Measurements from ENCODE around the gene DUSP2.
"Not testable (repeated sequence)": the region's sequence is repeated elsewhere in the genome, so short reads cannot be mapped to it uniquely, and the experiment has no call there.

Gene DUSP2

DNA sequence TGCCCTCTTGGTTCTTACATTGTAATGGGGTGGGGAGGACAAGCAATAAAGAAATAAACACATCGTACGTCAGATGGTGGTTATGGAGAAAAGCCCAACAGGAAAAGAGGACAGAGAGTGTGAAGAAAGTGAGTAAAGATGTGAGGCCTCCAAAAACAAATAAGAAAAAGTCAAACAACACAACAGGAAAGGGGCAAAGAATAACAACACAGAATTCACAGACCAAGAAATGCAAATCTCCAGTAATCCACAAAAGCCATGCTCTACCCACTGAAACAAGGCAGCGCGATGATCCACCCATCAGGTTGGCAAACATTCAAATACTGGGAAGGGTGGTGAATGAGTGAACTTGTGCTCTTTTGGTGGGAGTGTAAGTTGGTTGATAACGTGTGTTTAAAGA, 16.7 kb upstream of the DUSP2 start:
- no peak for DNase-seq

DNA sequence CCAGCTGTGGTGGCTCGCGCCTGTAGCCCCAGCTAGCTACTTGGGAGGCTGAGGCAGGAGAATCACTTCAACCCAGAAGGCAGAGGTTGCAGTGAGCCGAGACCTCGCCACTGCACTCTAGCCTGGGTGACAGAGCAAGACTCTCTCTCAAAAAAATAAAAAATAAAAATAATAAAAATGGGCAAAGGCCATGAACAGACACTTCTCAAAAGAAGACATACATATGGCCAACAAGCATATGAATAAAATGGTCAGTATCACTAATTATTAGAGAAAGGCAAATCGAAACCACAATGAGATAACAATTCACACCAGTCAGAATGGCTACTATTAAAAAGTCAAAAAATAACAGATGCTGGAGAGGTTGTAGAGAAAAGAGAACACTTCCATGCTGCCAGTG, 15.1 kb upstream of the DUSP2 start:
- not testable (repeated sequence) for DNase-seq

DNA sequence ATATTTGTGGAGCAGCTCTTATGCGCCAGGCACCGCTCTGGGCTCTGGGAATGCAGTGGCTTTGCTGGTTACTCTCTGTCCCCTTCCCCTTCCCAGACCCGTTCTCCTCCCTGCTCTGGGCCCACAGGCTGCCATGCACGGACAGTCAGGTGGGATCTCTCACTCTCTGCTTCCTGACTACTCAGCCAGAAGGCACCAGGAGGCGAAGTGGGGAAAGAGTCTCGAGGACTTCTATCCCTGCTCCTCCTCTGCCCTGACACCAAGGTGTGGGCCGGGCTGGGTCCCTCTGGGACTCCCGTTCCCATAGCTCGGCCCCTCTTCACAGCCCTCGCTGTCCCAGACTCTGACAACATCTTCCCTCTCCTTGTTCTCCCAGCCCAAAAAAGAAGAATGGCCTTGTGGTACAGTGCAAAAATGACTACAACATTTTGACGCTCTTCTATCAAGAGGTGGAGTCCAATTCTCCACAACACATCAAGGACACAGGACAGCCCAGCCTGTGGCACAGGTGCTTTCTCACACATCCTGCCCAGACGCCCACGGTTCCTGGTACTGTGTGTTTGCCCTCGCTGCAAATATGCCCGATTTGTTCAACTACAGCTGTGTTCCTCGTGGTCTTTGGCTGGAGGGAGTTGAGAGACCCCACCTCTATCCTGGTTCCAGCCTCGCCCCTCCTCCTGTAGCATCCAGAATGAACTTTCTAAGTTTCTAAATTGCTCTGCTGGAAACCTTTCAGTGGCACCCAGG, 14.0 kb upstream of the DUSP2 start:
- DNase-seq, result no peak

DNA sequence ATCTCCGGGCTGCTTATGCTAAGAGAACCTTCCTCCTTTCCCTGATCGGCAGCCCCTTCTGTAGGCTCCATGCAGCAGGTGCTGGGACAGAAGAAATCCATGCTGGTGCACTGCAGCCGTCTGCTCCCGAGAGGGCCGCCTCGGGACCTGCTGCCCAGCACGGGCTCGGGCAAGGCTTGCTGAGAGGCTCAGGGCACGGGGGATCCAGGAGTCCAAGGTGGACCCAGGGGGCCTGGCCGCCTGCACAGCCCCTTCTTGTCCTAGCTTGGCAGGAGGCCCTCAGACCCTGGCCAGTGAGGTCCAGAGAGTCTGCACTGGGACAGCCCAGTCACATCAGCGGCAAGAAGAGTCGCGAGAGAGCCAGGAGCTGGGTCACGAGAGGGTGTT, 13.3 kb upstream of the DUSP2 start:
- DNase-seq, result no peak

DNA sequence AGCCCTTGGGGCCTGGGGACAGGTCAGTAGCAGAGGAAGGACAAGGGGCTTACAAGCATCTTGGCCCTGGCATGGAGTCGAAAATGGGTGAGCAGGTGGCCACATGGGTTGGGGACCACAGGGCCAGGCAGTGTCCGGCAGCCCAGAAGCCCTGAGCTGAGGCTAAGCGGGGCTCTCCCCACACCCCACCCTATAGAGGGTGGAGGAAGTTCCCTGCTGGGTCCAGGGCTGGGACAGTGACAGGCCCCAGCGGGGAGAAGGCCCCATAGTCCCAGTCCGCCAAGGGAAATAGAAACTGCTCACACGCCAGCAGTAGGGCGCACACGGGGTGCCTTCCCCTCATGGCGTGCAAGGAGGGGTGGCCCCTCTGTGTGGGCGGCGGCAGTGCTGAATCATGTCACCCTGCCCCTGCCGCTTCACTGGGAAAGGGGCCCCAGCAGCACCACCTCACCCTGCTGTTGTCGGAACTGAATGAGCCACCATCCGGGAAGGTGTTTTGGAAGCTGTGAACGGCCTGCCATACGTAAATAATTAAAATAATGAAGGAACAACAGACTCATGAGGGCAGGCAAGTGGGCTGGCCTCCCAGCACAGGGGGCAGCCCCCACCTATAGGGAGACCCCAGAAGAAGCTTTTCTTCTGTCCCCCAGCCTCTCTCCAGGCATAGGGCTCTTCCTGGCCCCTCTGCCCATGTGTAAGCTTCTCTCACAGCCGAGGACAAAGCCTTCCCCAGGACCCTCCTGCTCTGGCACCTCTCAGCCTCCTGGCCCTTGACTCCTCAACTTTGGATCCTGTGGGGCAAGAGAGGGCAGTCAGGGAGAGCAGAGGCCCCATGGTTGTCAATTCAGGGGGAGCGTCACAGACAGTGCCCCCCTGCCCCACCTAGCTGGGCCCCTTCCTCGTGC, 12.7 kb upstream of the DUSP2 start:
- DNase-seq, result no peak

DNA sequence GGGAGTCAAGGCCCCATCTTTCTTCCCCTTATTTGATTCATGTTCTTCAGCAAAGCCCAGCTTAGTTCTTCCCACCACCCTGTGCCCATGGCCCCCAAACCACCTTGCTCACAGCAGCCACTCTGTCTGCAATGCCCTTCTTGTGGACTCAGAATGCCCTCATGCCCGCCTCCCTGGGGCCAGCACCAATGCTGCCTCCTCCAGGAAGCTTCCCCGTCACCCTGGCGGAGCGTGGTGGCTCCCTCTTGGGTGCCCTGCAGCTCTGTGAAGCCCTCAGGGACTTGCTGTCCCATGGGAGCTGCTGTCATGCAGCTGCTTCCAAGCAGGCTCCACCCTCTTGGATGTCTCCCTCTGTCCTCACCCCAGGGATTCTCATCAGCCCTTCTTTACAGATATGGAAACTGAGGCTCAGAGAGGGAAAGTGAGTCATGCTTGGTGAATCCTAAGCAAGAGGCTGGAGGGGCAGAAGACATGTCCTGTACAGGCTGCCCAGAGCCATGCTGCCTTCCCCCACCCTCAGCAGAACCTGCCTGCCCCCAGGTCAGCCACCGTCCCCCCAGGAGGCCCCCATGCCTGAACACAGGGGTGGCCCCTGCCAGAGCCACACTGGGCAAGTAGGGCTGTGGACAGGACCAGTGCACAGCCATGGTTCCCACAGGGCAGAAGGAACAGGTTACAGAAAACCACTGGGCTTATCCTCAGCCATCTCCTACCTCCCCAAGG, 11.8 kb upstream of the DUSP2 start:
- DNase-seq, result no peak

DNA sequence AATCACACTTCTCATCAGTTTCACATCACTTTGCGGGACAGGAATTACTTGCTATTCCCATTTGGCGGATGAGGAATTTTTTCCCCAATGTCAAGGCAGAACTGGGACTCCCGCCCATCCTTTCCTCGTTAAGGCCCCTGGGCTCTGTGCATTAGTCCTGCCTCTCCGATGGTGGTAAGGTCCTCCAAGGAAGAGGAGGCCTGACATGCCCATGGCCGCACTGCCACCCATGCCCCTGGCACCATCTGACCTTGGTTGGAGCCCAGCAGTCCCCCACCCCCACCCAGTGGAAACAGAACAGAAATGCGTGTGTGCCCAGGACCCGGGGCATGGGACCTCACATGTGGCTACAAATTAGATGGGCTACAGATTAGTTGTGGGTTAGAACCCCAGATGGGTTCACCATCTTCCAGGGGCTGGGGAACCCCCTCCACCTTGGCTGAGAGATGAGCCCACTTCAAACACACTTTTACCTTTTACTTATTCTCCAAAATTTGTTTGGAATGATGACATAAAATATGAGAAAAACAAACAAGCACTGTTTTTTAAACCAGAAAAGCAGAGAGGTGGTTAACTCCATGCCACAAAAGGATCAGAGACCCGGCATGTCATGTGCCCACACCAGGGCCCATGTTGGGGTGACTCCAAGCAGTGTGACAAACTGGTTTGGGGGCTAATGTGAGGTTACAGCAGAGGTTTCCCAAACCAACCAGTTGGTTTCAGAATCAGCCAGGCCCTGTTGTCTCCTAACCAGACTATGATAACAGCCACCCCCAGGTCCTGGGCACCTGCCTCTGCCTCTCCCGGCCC, 11.0 kb upstream of the DUSP2 start:
- no peak for DNase-seq

DNA sequence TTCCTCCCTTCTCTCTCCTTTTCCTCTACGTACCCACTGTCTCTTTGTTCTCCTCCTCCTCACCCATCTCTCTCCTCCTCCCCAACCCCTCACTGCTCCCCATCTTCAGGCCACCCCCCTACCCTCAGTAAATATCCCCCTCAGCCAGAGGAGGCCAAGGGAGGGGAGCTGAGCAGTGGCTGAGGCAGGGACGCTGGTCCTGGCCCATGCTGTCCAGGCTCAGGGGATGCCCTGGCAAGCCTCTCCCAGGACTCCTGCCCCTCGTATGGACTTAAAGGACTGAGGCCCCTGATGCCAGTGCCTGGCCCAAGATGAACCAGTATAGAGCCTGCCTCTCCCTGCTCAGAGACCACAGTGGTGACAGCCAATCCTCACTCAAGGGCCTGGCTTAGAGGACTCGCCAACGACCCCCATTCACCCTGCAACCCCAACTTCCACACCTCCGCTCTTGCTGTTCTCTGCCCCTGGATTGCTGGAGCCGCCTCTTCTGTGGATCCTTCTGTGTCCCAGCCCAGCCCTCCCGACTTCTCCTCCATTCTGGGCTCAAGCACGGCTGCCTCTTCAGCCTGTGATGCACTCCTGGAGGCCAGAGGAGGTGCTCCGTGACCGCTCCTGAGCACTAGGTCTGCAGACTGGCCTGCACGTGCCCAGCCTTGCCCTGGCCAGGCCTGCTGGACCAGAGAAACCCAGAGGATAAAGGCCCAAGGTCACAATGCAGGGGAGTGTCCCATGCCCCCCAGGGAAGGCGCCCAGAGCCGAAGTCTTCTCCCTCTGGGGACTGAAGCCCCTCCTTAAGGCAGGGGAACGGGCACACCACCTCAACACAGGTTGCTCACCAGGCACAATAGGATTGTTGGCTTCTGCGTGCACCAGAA, 9.5 kb upstream of the DUSP2 start:
- DNase-seq, result no peak

DNA sequence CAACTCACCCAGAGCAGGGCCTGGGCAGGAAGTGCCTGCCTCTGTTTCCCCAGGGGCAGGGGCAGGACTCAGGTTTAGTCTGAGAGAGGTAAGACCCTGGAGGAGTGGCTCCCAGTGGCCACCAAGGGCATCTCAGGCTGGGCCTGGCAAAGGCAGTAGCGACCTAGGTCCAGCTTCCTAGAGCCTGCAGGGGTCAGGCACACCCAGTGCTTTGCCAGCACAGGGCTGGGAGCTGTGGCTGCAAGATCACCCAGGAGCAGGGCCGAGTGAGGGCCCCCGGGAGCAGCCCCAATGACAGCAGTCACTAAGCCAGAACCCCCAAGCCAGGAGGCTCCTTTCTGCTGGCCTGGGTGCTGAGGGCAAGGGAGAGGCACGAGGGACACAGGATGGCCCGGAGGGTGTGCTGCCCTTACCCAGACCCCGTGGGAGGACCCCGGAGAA, 8.8 kb upstream of the DUSP2 start:
- DNase-seq, result no peak

DNA sequence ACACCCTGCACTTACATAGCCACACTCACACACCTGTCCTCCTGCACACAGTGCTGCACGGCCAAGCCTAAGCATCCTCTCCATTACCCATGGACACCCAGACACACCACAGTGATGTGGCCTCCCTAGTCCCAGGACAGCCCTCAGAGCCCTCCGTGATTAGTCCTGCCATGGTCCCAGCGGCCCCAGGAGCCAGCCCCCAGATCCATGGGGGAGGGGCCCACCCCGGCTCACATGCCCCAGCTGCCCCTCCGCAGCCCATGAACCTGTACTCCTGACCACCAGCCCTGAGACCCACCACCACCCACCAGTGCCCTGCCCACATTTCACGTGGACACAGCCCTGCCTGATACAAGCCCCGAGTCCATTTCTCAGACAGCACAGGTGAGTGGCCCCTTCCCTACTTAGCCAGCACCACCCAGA, 8.1 kb upstream of the DUSP2 start:
- no peak for DNase-seq

DNA sequence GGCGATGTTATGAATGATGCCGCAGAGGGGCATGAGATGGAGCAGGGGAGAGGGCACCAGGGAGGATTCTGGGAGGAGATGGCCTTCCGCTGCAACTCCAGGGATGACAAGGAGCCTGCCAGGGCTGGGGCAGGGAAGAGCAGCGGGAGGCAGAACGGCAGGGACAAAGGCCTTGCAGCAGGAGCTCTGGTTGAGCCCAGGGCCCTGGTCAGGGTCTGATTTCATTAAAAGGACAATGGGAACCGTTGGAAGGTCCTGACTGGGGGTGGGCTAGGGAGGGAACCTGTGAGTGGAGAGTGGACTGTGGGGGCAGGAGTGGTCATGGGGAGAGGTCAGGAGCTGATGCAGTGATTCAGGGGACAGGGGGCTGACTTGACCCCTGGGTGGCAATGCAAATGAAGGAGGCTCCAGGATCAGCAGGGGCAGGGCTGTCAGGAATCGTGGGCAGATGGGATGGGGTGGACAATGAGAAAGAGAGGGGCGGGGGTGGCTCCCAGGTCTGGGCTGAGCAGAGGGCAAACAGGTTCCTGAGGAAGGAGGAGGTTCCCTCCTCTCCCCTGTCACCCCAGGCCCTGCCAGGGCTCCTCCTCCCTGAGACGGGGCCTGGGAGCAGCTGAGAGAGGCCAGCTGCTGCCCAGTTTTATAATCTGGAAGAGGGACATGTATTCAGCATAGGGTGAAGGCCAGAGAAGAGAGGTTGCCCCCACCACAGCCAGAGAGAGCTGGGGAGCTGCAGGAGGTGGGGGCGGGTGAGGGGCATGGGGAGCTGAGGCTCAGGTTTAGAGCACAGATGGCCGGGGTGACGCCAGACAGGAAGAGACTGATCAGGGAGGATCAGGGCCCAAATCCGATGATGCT, 7.3 kb upstream of the DUSP2 start:
- DNase-seq, result no peak

DNA sequence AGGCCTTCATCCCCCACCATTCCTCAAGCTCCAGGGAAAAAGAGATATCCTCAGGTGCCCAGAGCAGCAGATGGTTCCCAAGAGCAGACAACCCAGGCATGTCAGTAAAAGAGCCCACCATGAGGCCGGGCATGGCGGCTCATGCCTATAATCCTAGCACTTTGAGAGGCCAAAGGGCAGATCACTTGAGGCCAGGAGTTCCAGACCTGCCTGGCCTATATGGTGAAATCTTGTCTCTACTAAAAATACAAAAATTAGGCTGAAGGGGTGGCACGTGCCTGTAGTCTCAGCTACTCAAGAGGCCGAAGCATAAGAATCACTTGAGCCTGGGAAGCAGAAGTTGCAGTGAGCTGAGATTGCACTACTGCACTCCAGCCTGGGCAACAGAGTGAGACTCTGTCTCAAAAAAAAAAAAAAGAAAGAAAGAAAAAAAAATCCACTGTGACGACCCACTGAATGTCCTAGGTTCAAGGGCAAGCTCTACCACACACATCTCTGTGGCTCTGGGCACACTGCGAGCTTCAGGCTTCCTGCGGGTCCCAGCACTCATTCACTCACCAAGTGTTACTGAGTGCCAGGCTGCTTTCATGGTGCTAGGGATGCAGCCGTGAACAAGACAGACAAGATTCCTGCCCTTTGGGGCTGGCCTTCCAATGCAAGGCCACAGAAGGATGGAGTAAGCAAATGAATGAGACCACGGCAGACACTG, 6.5 kb upstream of the DUSP2 start:
- no peak for DNase-seq

DNA sequence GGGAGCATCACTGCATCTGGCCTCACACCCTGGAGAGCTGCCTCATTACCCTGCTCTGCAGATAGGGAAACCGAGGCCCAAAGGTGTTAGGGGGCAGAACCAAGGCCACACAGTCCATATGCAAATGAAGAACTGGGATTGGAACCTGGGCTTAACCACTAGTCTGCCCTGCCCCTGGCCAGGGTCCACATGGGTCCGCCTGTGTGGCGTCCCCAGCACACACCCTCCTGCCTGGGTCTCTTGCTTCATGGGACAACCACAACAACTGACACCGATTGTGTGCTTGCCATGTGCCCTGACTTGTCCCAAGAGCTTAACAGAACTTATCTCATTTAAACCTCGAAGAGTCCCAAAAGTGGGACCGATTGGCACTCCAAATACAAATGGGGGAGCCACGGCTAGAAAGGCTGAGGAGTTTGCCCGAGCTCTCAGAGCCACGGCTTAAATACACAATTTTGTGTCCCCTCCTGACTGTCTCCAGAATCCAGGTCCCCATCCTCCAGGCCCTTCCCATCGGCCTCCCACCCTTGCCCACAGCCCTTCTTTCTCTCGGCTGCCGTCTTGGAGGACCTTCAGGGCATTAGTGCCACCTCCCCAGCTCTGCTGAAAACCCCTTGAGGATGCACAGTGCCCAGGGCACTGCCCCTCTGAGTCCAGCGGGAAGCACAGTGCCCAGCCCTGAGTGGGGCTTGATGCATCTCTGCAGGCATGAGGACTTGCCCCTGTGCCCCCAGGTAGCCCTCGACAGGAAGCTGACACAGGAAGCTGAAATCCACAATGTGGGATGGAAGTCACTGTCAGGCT, 5.8 kb upstream of the DUSP2 start:
- DNase-seq, result no peak

DNA sequence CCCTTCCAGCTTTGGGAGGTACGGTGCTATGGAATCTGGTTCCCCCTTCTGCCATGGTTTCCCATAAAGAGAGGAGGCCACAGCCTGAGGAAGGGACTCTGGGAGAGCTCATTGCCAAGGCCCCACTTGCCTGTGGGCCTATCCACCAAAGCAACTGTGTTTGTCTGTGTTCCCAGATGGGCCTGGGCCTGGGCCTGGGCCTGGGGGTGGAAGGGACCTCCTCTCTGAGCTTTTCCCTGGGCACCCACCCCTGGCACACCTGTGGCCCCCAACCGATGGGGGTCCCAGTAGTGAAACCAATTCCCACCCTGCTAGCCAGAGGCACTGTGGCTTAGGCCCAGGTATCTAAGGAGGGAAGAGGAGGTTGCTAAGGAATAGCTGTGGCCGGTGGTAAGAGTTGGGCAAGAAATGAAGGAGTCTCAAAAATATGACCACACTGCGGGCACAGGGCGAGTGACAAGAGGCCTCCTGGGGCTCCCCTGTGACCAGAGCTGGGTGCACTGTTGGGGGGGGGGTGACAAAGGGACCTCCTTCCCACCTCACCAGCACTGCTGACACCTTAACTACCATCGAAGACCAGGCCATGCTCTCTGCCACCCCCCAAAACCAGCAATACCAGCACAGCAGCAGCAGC, 4.9 kb upstream of the DUSP2 start:
- DNase-seq, result no peak

DNA sequence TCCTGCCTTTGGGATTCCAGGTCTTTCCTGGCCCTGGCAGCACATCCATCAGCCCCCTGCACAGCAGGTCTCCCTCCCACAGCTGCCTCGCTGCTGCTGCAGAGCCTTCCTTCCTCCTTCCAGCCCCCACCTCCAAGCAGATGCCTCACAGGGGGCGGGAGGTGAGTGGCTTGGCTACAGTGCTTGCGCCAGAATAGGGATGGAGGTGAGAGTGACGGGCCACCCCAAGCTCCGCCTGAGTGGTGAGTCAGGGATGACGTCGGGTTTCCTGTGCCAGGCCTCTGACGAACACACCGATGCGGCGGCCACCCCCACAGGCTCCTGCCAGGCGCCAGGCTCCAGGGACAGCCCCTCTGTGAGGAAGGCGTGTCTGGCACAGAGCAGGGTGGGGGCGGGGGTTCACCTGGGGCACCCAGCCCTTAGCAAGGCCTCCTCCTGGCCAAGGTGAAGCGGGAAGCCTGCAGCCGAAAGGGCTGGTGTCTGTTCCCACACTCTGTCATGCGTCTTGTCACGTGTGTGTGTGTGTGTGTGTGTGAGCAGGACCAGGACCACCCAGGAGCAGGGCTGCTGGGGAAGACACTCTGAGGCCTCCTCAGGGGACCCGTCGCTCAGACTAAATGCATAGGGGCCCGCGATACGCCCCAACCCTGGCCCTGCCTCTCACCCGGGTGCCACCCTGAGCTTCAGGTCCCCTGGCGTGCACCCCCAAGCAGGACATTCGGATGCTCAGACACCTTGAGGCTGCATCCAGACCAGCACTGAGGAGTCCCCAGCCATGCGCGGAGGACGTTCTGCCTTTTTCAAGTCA, 3.4 kb upstream of the DUSP2 start:
- DNase-seq, result no peak

DNA sequence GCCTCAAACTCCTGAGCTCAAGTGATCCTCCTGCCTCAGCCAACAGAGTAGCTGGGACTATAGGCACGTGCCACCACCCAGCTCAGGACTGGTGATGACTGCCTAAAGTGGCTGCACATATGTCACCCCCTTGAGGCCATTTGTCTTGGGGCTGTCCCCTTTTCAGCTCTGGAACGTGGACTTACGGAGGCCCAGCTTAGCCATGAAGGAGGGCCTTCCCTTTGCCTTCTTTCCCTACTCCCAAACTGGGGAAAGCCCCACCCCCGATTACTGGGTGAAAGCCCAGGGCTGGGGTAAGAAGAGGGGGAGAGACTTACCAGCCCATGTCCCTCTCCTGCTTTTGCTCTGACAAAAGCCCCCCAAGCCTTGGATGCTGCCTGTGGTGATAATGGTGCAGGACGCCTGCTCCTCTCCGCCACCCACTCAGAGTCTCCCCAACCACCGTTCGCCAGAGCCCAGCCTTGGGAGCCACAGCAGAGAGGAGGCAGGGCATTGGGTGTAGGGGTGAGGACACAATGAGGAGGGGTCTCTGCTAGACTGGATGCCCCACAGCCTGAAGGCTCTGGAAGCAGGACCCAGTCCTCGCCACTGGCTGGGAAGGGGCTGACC, 2.5 kb upstream of the DUSP2 start:
- no peak for DNase-seq

Measured in NCI-H187 (cell line).